HEK293 (cell line): ENCODE results near the gene SOX2.
A peak's percentile ranks its signal among the peaks of the same experiment; 100 is the strongest.

Source experiments
- ATF2 ChIP-seq: fragments of 450-650 bp; formaldehyde crosslinking; IDR thresholded peaks from 2 replicates; pipeline ENCODE4 v1.5.1; 2016; ENCODE audit warnings: missing biosample characterization, missing genetic modification characterization, low read depth
- BCL11A ChIP-seq: fragments of 450-650 bp; formaldehyde crosslinking; IDR thresholded peaks from 2 replicates; pipeline ENCODE4 v1.5.1; 2016; ENCODE audit warnings: low read depth, missing biosample characterization, missing genetic modification characterization
- CTCF ChIP-seq: fragments of 450-650 bp; formaldehyde crosslinking; IDR thresholded peaks from 2 replicates; pipeline ENCODE4 v1.5.1; 2016; ENCODE audit warnings: missing biosample characterization, missing genetic modification characterization
- GLI2 ChIP-seq: fragments of 450-650 bp; formaldehyde crosslinking; IDR thresholded peaks from 2 replicates; pipeline ENCODE4; 2017; ENCODE audit warnings: missing biosample characterization, missing genetic modification characterization, low read depth, borderline replicate concordance
- HOXA7 ChIP-seq: sonication (generic); formaldehyde crosslinking; IDR thresholded peaks from 2 replicates; pipeline ENCODE4 v1.8.1; 2022; ENCODE audit warnings: missing genetic modification reagents, borderline replicate concordance
- MYNN ChIP-seq: fragments of 450-650 bp; formaldehyde crosslinking; IDR thresholded peaks from 2 replicates; pipeline ENCODE4 v1.5.1; 2016; ENCODE audit warnings: missing biosample characterization, missing genetic modification characterization, borderline replicate concordance
- PATZ1 ChIP-seq: fragments of 450-650 bp; formaldehyde crosslinking; IDR thresholded peaks from 2 replicates; pipeline ENCODE4 v1.5.1; 2016; ENCODE audit warnings: missing biosample characterization, missing genetic modification characterization
- REPIN1 ChIP-seq: fragments of 450-650 bp; formaldehyde crosslinking; IDR thresholded peaks from 2 replicates; pipeline ENCODE4 v1.5.1; 2017; ENCODE audit warnings: missing biosample characterization, missing genetic modification characterization, low read depth
- SCRT1 ChIP-seq: fragments of 450-650 bp; formaldehyde crosslinking; IDR thresholded peaks from 2 replicates; pipeline ENCODE4 v1.5.1; 2016; ENCODE audit warnings: missing biosample characterization, missing genetic modification characterization, borderline replicate concordance
- SP7 ChIP-seq: fragments of 450-650 bp; formaldehyde crosslinking; IDR thresholded peaks from 2 replicates; pipeline ENCODE4 v1.5.1; 2016; ENCODE audit warnings: missing biosample characterization, missing genetic modification characterization
- TRIM28 ChIP-seq: IDR thresholded peaks from 2 replicates; pipeline ENCODE4 v1.6.1; 2011; ENCODE audit warnings: low read length, control low read depth, borderline replicate concordance
- ZBTB1 ChIP-seq: fragments of 450-650 bp; formaldehyde crosslinking; IDR thresholded peaks from 2 replicates; pipeline ENCODE4 v1.5.1; 2016; ENCODE audit warnings: missing biosample characterization, missing genetic modification characterization
- ZBTB10 ChIP-seq: fragments of 450-650 bp; formaldehyde crosslinking; IDR thresholded peaks from 2 replicates; pipeline ENCODE4 v1.5.1; 2016; ENCODE audit warnings: missing biosample characterization, missing genetic modification characterization
- ZNF16 ChIP-seq: fragments of 450-650 bp; formaldehyde crosslinking; IDR thresholded peaks from 2 replicates; pipeline ENCODE4 v1.5.1; 2016; ENCODE audit warnings: low read depth, missing biosample characterization, missing genetic modification characterization
- ZNF2 ChIP-seq: fragments of 450-650 bp; formaldehyde crosslinking; IDR thresholded peaks from 2 replicates; pipeline ENCODE4 v1.5.1; 2016; ENCODE audit warnings: missing biosample characterization, missing genetic modification characterization
- ZNF280C ChIP-seq: fragments of 450-650 bp; formaldehyde crosslinking; IDR thresholded peaks from 2 replicates; pipeline ENCODE4 v1.5.1; 2016; ENCODE audit warnings: missing biosample characterization, missing genetic modification characterization
- ZNF341 ChIP-seq: fragments of 450-650 bp; formaldehyde crosslinking; IDR thresholded peaks from 2 replicates; pipeline ENCODE4; 2016; ENCODE audit warnings: low read depth, missing biosample characterization, missing genetic modification characterization
- ZNF354C ChIP-seq: fragments of 450-650 bp; formaldehyde crosslinking; IDR thresholded peaks from 2 replicates; pipeline ENCODE4 v1.5.1; 2016; ENCODE audit warnings: missing biosample characterization, missing genetic modification characterization, low read depth, borderline replicate concordance
- ZNF544 ChIP-seq: fragments of 450-650 bp; formaldehyde crosslinking; IDR thresholded peaks from 2 replicates; pipeline ENCODE4 v1.5.0; 2017; ENCODE audit warnings: missing biosample characterization, missing genetic modification characterization
- ZNF561 ChIP-seq: fragments of 450-650 bp; IDR thresholded peaks from 2 replicates; pipeline ENCODE4 v1.5.1; 2018; ENCODE audit warnings: missing biosample characterization, missing genetic modification characterization, borderline replicate concordance
- ZNF639 ChIP-seq: fragments of 450-650 bp; formaldehyde crosslinking; IDR thresholded peaks from 2 replicates; pipeline ENCODE4 v1.5.1; 2016; ENCODE audit warnings: missing biosample characterization, missing genetic modification characterization
- ZNF677 ChIP-seq: fragments of 450-650 bp; IDR thresholded peaks from 2 replicates; pipeline ENCODE4 v1.5.0; 2018; ENCODE audit warnings: missing biosample characterization, mild to moderate bottlenecking, missing genetic modification characterization, moderate library complexity
- ZNF76 ChIP-seq: fragments of 450-650 bp; formaldehyde crosslinking; IDR thresholded peaks from 2 replicates; pipeline ENCODE4; 2016; ENCODE audit warnings: low read depth, missing biosample characterization, missing genetic modification characterization, borderline replicate concordance
- ZNF791 ChIP-seq: fragments of 450-650 bp; formaldehyde crosslinking; IDR thresholded peaks from 2 replicates; pipeline ENCODE4 v1.5.1; 2016; ENCODE audit warnings: missing biosample characterization, missing genetic modification characterization
- ZNF830 ChIP-seq: fragments of 450-650 bp; IDR thresholded peaks from 2 replicates; pipeline ENCODE4 v1.5.0; 2018; ENCODE audit warnings: missing biosample characterization, missing genetic modification characterization, low read depth, mild to moderate bottlenecking, moderate library complexity
- ZSCAN30 ChIP-seq: fragments of 450-650 bp; IDR thresholded peaks from 2 replicates; pipeline ENCODE4 v1.5.1; 2018; ENCODE audit warnings: missing biosample characterization, mild to moderate bottlenecking, missing genetic modification characterization, moderate library complexity

The SOX2 gene

GRCh38 chr3:181711325-181712135 lies at the start of gene SOX2 (continued):
- TF ChIP-seq ZNF280C (tag by site-specific recombination): no peak
- TF ChIP-seq MYNN (tag by site-specific recombination): no peak
- peak; percentile 37; the same call in 1 of the 2 replicates for TF ChIP-seq ZSCAN30 (tag by site-specific recombination)
- no peak for TF ChIP-seq ZNF791
- no peak for TF ChIP-seq ZNF830
- TF ChIP-seq ZBTB10 (tag by site-specific recombination): no peak
- TF ChIP-seq ZNF544: no peak
- TF ChIP-seq PATZ1 (tag by site-specific recombination): peak; percentile 52
- TF ChIP-seq ZNF561 (tag by site-specific recombination): peak; percentile 26; the same call in 1 of the 2 replicates
- no peak for TF ChIP-seq ZNF16 (tag by site-specific recombination)
- no peak for TF ChIP-seq CTCF (tag by site-specific recombination)
- no peak for TF ChIP-seq ZNF2 (tag by site-specific recombination)
- TF ChIP-seq ZBTB1 (tag by site-specific recombination): no peak
- TF ChIP-seq SCRT1 (tag by site-specific recombination): peak; percentile 80
- no peak for TF ChIP-seq REPIN1
- no peak for TF ChIP-seq HOXA7 (CRISPR knock-in tag)
- TF ChIP-seq GLI2: no peak
- TF ChIP-seq ZNF354C (tag by site-specific recombination): no peak
- TF ChIP-seq SP7 (tag by site-specific recombination): peak; percentile 49
- TF ChIP-seq BCL11A (tag by site-specific recombination): no peak
- TF ChIP-seq ATF2 (tag by site-specific recombination): no peak
- no peak for TF ChIP-seq ZNF76 (tag by site-specific recombination)
- TF ChIP-seq ZNF677 (tag by site-specific recombination): no peak
- no peak for TF ChIP-seq ZNF639 (tag by site-specific recombination)
- TF ChIP-seq TRIM28: no peak
- TF ChIP-seq ZNF341 (tag by site-specific recombination): peak; percentile 86
